ENCODE data around the gene TMEM82.
A peak's percentile ranks its signal among the peaks of the same experiment; 100 is the strongest.

TMEM82 gene

GRCh38 chr1:15757575-15758342 lies 15.5 kb downstream of the TMEM82 start:
- no peak for DNase-seq

GRCh38 chr1:15758343-15758931 lies 16.1 kb downstream of the TMEM82 start, which contains the start of gene FBLIM1:
FBLIM1 (plus strand) TSS chr1:15758795; CDS start chr1:15764984, 6,189 bp downstream.
- no peak for DNase-seq

GRCh38 chr1:15758953-15759661 lies 16.8 kb downstream of the TMEM82 start:
- no peak for DNase-seq

- DNase-seq = no peak
Measured at GRCh38 chr1:15760520-15761211, 18.4 kb downstream of the TMEM82 start.

- no peak for DNase-seq
Measured at GRCh38 chr1:15761366-15762128, 19.2 kb downstream of the TMEM82 start.

- DNase-seq = no peak
Measured at GRCh38 chr1:15762546-15762945, 20.2 kb downstream of the TMEM82 start.

- DNase-seq = peak; percentile 44
Measured at GRCh38 chr1:15764269-15764764, 22.0 kb downstream of the TMEM82 start.

GRCh38 chr1:15764890-15765289 lies 22.6 kb downstream of the TMEM82 start:
- DNase-seq = no peak

- peak; percentile 24 for DNase-seq
Measured at GRCh38 chr1:15765495-15766194, 23.3 kb downstream of the TMEM82 start.

- no peak for DNase-seq
Measured at GRCh38 chr1:15767941-15768340, 25.6 kb downstream of the TMEM82 start.

GRCh38 chr1:15768388-15768787 lies 26.1 kb downstream of the TMEM82 start:
- no peak for DNase-seq

GRCh38 chr1:15770313-15770962 lies 28.1 kb downstream of the TMEM82 start:
- peak; percentile 48 for DNase-seq

GRCh38 chr1:15771836-15772515 lies 29.7 kb downstream of the TMEM82 start:
- no peak for DNase-seq

- no peak for DNase-seq
Measured at GRCh38 chr1:15775706-15776105, 33.4 kb downstream of the TMEM82 start.

- DNase-seq = no peak
Measured at GRCh38 chr1:15777909-15778707, 35.8 kb downstream of the TMEM82 start.

- DNase-seq = no peak
Measured at GRCh38 chr1:15785683-15786082, 43.4 kb downstream of the TMEM82 start.

GRCh38 chr1:15786581-15786980 lies 44.3 kb downstream of the TMEM82 start:
- no peak for DNase-seq

- no peak for DNase-seq
Measured at GRCh38 chr1:15788624-15789301, 46.5 kb downstream of the TMEM82 start.

- no peak for DNase-seq
Measured at GRCh38 chr1:15796086-15796462, 53.8 kb downstream of the TMEM82 start.
